Measurements from ENCODE around the gene MTRR. TPM values are rescaled to one million over a fixed set of nuclear protein-coding genes. Genes with fewer than 3 reads are reported as not detected.

MTRR gene
- total and polyA plus RNA-seq, 12 donors = 9.3 to 66.0 (median 38.2) TPM

GRCh38 chr5:7834982-7835381 lies 34.0 kb upstream of the MTRR start:
- no peak for DNase-seq
- no peaks in the 10 kb centered on the region for H3K27me3 ChIP-seq
- no peak overlapping the region for H3K4me3 ChIP-seq
- no peak overlapping the region for H3K27ac ChIP-seq
- intact Hi-C loops (cut with DNase I) = no loop called here
- no peaks in the 10 kb centered on the region for H3K9me3 ChIP-seq (replicated peaks in 1 of 3)
- no peak for TF ChIP-seq CTCF (IDR thresholded peaks at IDR 0.05)
- TF ChIP-seq POLR2A (IDR thresholded peaks at IDR 0.05) = no peak
- H3K36me3 ChIP-seq (replicated peaks in 1 of 2) = no peaks in the 10 kb centered on the region
- no peaks in the 10 kb centered on the region for H3K4me1 ChIP-seq (replicated peaks in 1 of 2)
- WGBS, 4 donors = 81 to 88% (median 82%) methylated on average over 4 of the region's 4 CpGs

- intact Hi-C loops (cut with DNase I) = no loop called here
- no peaks in the 10 kb centered on the region for H3K36me3 ChIP-seq (replicated peaks in 1 of 2)
- no peak overlapping the region for H3K27ac ChIP-seq
- no peak for TF ChIP-seq CTCF (IDR thresholded peaks at IDR 0.05)
- TF ChIP-seq POLR2A (IDR thresholded peaks at IDR 0.05) = no peak
- no peaks in the 10 kb centered on the region for H3K4me1 ChIP-seq (replicated peaks in 1 of 2)
- 56 to 64% (median 59%) methylated on average over 2 to 3 of the region's 3 CpGs for WGBS, 4 donors
- no peak overlapping the region for H3K4me3 ChIP-seq
- DNase-seq = no peak
- H3K27me3 ChIP-seq = no peaks in the 10 kb centered on the region
- no peaks in the 10 kb centered on the region for H3K9me3 ChIP-seq (replicated peaks in 1 of 3)
Observed at GRCh38 chr5:7837403-7837802, 31.5 kb upstream of the MTRR start.

GRCh38 chr5:7842531-7842930 lies 26.4 kb upstream of the MTRR start:
- no peaks in the 10 kb centered on the region for H3K36me3 ChIP-seq (replicated peaks in 1 of 2)
- no peak overlapping the region for H3K4me3 ChIP-seq
- intact Hi-C loops (cut with DNase I) = no loop called here
- no peak for DNase-seq
- 66 to 73% (median 69%) methylated on average over 2 of the region's 2 CpGs for WGBS, 4 donors
- no peaks in the 10 kb centered on the region for H3K27me3 ChIP-seq
- no peaks in the 10 kb centered on the region for H3K4me1 ChIP-seq (replicated peaks in 1 of 2)
- TF ChIP-seq CTCF (IDR thresholded peaks at IDR 0.05) (no peak), POLR2A (IDR thresholded peaks at IDR 0.05) (no peak)
- no peaks in the 10 kb centered on the region for H3K9me3 ChIP-seq (replicated peaks in 1 of 3)
- no peak overlapping the region for H3K27ac ChIP-seq

GRCh38 chr5:7844901-7845300 lies 24.0 kb upstream of the MTRR start:
- no peak for DNase-seq
- Histone ChIP-seq H3K4me1 (replicated peaks in 1 of 2) (peaks cover 0 to 3% of the 10 kb centered on the region in 2 donors), H3K27me3 (no peaks in the 10 kb centered on the region), H3K36me3 (replicated peaks in 1 of 2) (no peaks in the 10 kb centered on the region), H3K4me3 (no peak overlapping the region), H3K9me3 (replicated peaks in 1 of 3) (no peaks in the 10 kb centered on the region), H3K27ac (no peak overlapping the region)
- intact Hi-C loops (cut with DNase I) = no loop called here
- TF ChIP-seq POLR2A (IDR thresholded peaks at IDR 0.05) (no peak), CTCF (IDR thresholded peaks at IDR 0.05) (no peak)

Measured in adrenal gland (tissue), 12 donors.